Adrenal gland (tissue), 5 donors: ENCODE data around the gene HBZ.

Source experiments
- CTCF ChIP-seq, 6 experiments: fragments of 450-650 bp in 4 of 6; fragments of 200-600 bp in 2 of 6; sonication (generic) in 1 of 6; IDR thresholded peaks; 1 replicate in 5 of 6; 2 replicates in 1 of 6; pipeline versions ENCODE4 v1.5.1 to v1.8.0; 2016 to 2021; ENCODE audit warnings: antibody characterized with exemption in 6 of 6, mild to moderate bottlenecking in 2 of 6, moderate library complexity in 1 of 6
- POLR2A ChIP-seq, 2 donors: fragments of 450-650 bp; IDR thresholded peaks; one replicate each; pipeline ENCODE4 v1.6.1; 2017; ENCODE audit warnings: antibody characterized with exemption in 2 of 2, mild to moderate bottlenecking in 2 of 2, moderate library complexity in 1 of 2
- donor health status: DM: no; HTN: no; CAD: no.

- no peak for TF ChIP-seq POLR2A (IDR thresholded peaks at IDR 0.05)
- no peak for TF ChIP-seq CTCF (IDR thresholded peaks at IDR 0.05)
Observed at GRCh38 chr16:132120-132519, 20.3 kb upstream of the HBZ start.
